K562 treated with DMSO at 1 percent for 48 hours (cell line): ENCODE measurements around the gene PRAF2. TPM values are rescaled to one million over a fixed set of nuclear protein-coding genes. Genes with fewer than 3 reads are reported as not detected.

Source experiments
- total RNA-seq: library from RNA; unstranded; fragments of 300-600 nt; gene quantifications from 2 replicates; pipeline ENCODE4 v1.2.3, GENCODE V29; 2022; ENCODE audit warnings: low replicate concordance; ENCODE audit errors: extremely low read depth

PRAF2 gene
- total RNA-seq, result not detected in 2 replicates

GRCh38 chrX:49073601-49074575 lies at the start of gene PRAF2:
TSS of gene PRAF2 (minus strand) at chrX:49074002. CDS start at chrX:49073987, 15 bp downstream.

GRCh38 chrX:49079489-49080428 lies 6.0 kb upstream of the PRAF2 start, which contains the start of gene WDR45:
TSS of gene WDR45 (minus strand) at chrX:49079887. CDS start at chrX:49078095, 1,792 bp downstream.

GRCh38 chrX:49058794-49059193 lies 15.0 kb downstream of the PRAF2 start, which contains the start of gene CCDC120:
TSS of gene CCDC120 (plus strand) at chrX:49058999. CDS start at chrX:49062042, 3,043 bp downstream.

GRCh38 chrX:49043220-49043986 lies 30.4 kb downstream of the PRAF2 start, which contains the start of gene TFE3:
TSS of gene TFE3 (minus strand) at chrX:49043357. CDS start at chrX:49043226, 131 bp downstream.

Other genes starting within 250 kb of the PRAF2 start
- gene ERAS, start 247.5 kb downstream of the PRAF2 start, total RNA-seq, result not detected in 2 replicates
- not detected in 2 replicates for gene PCSK1N, start 238.4 kb downstream of the PRAF2 start, total RNA-seq
- not detected in 2 replicates for gene TIMM17B, start 176.2 kb downstream of the PRAF2 start, total RNA-seq
- gene PQBP1, start 176.1 kb downstream of the PRAF2 start, total RNA-seq, result 606 TPM in 1 of 2 replicates, not detected in the other
- not detected in 2 replicates for gene SLC35A2, start 162.4 kb downstream of the PRAF2 start, total RNA-seq
- not detected in 2 replicates for gene PIM2, start 155.0 kb downstream of the PRAF2 start, total RNA-seq
- not detected in 2 replicates for gene OTUD5, start 116.4 kb downstream of the PRAF2 start, total RNA-seq
- gene KCND1, start 102.2 kb downstream of the PRAF2 start, total RNA-seq, result not detected in 2 replicates
- gene GRIPAP1, start 71.7 kb downstream of the PRAF2 start, total RNA-seq, result not detected in 2 replicates
- not detected in 2 replicates for gene TFE3, start 30.6 kb downstream of the PRAF2 start, total RNA-seq
- gene CCDC120, start 15.0 kb downstream of the PRAF2 start, total RNA-seq, result not detected in 2 replicates
- not detected in 2 replicates for gene WDR45, start 5.9 kb upstream of the PRAF2 start, total RNA-seq
- not detected in 2 replicates for gene GPKOW, start 49.7 kb upstream of the PRAF2 start, total RNA-seq
- not detected in 2 replicates for gene MAGIX, start 88.8 kb upstream of the PRAF2 start, total RNA-seq
- not detected in 2 replicates for gene PLP2, start 97.9 kb upstream of the PRAF2 start, total RNA-seq
- not detected in 2 replicates for gene PRICKLE3, start 112.4 kb upstream of the PRAF2 start, total RNA-seq
- gene SYP, start 126.2 kb upstream of the PRAF2 start, total RNA-seq, result not detected in 2 replicates
- gene CACNA1F, start 159.3 kb upstream of the PRAF2 start, total RNA-seq, result not detected in 2 replicates
- gene CCDC22, start 161.5 kb upstream of the PRAF2 start, total RNA-seq, result not detected in 2 replicates
- not detected in 2 replicates for gene FOXP3, start 190.7 kb upstream of the PRAF2 start, total RNA-seq
- not detected in 2 replicates for gene PPP1R3F, start 195.8 kb upstream of the PRAF2 start, total RNA-seq
- not detected in 2 replicates for gene GAGE10, start 229.6 kb upstream of the PRAF2 start, total RNA-seq
- not detected in 2 replicates for gene GAGE12J, start 248.0 kb upstream of the PRAF2 start, total RNA-seq